NCI-H2107 treated with DMSO at 0.1 percent for 48 hours (cell line): ENCODE data around the gene EDEM2.
"Not testable (repeated sequence)": the region's sequence is repeated elsewhere in the genome, so short reads cannot be mapped to it uniquely, and the experiment has no call there.

ENCODE experiments used
- DNase-seq: peaks from one replicate; lab custom pipeline; 2025; ENCODE audit not compliant: unreplicated experiment; lab: John Stamatoyannopoulos, UW

Gene EDEM2

DNA sequence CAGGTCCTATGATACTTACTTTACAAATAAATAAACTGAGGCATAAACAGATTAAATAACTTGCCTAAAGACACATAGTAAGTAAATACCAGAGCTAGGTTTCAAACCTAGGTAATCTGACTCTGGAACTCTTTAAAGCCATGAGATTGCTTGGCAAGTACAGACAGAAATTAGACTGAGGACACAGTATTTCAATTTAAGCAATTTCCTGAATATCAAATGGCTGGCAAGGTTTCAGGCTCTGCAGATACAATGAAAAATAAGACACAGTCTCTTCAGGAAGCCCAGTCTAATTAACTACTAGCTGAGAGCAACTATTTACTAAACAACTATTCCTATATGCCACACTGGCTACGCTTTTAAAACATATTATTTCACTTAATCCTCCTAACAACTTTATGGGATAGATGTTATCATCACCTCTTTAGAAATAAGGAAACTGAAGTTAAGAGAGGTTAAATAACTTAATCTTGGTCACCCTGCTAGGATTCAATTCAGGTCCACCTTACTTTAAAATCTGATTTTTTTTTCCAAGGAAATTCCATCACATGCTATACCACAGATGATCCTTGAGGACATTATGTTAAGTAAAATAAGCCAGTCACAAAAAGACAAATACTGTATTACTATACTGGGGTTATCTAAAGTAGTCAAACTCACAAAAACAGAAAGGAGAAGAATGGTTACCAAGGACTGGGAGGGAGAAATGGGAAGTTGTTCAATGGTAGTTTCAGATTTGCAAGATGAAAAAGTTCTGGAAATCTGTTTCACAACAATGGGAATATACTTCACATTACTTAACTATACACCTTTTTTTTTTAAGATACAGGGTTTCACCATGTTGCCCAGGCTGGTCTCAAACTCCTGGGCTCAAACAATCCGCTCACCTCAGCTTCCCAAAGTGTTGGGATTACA, 58.6 kb downstream of the EDEM2 start:
- DNase-seq: no peak

DNA sequence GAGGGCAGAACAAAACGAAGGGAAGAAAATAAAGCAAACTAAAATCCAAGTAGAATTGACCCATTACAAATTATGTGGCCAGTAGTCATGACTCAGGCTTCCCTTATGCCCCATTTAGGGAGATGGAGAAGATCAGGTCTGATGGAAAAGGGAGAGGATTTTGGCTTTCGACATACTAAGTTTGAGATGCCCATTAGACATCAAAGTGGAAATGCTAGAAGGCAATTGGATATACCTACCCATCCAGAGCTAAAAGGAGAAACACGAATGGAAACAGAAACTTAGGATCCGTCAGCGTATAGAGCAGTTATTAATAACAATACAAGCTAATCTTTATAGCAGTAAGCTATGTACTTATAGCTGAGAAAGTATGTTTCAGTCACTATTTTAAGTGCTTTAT, 59.3 kb downstream of the EDEM2 start:
- DNase-seq: no peak

DNA sequence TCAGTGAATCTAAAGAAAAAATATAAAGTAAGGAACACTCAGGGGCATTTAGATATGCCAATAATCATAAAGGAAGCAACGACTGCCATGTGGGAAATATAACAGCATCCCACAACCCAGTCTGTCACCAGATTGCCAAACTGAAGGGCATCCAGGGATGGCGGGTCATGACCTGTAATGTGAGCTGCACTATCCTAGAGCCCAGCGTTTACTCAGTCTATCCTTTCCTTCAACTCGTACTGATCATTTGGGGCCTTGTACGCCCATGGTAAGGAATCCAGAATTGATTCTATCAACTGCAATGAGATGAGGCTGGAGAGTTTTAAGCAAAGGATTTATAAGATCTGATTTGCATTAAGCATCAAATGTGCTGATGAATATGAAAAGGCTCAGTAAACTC, 59.8 kb downstream of the EDEM2 start:
- no peak for DNase-seq

DNA sequence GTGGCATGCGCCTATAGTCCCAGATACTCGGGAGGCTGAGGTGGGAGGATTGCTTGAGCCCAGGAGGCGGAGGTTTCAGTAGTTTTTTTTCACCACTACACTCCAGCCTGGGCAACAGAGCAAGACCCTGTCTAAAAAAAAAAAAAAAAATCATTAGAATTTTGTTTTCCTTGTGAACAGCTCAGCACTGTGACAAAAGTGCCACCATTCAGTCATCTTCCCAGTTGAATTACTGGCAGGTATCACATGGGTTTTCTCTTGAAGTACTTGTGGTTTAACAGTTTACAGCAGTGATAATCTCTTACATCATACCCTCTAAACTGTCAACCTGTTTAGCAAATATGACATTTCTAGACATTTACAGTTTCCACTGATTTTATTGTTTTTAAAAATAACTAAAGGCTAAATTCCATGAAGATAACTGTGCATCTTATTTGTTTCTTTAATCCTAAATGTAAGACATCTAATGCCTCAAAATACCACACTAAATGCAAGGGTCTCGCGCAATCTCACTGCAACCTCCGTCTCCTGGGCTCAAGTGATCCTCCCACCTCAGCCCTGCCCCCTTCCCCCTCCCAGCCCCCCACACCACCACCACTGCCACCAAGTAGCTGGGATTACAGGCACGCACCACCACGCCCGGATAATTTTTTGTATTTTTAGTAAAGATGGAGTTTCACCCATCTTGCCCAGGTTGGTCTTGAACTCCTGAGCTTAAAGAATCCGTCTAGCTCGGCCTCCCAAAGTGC, 61.5 kb downstream of the EDEM2 start:
- no peak for DNase-seq

DNA sequence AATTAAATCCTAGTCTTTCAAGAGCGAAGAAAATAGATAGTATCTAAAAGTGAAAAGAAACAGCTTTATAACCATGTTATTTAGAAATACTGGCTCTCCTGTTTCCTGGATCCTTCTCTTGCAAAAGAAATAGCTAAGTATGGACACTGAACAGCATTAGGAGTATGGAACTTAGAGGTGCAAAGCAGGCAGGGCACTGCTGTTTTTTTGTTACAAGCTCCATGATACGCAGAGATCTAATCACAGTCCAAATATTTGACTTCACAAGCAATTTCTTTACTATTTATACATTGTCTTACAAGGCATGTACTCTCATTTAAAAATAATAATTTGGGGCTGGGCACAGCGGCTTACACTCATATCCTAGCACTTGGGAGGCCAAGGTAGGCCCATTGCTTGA, 62.1 kb downstream of the EDEM2 start:
- no peak for DNase-seq

DNA sequence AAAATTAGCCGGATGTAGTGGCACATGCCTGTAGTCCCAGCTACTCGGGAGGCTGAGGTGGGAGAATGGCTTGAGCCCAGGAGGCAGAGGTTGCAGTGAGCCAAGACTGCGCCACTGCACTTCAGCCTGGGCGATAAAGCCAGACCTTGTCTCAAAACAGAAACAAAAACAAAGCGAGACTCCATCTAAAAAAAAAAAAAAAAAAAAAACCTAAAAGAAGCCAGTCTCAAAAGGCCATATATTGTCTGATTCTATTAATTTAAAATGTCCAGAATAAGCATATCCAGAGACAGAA, 66.8 kb downstream of the EDEM2 start:
- DNase-seq: not testable (repeated sequence)

DNA sequence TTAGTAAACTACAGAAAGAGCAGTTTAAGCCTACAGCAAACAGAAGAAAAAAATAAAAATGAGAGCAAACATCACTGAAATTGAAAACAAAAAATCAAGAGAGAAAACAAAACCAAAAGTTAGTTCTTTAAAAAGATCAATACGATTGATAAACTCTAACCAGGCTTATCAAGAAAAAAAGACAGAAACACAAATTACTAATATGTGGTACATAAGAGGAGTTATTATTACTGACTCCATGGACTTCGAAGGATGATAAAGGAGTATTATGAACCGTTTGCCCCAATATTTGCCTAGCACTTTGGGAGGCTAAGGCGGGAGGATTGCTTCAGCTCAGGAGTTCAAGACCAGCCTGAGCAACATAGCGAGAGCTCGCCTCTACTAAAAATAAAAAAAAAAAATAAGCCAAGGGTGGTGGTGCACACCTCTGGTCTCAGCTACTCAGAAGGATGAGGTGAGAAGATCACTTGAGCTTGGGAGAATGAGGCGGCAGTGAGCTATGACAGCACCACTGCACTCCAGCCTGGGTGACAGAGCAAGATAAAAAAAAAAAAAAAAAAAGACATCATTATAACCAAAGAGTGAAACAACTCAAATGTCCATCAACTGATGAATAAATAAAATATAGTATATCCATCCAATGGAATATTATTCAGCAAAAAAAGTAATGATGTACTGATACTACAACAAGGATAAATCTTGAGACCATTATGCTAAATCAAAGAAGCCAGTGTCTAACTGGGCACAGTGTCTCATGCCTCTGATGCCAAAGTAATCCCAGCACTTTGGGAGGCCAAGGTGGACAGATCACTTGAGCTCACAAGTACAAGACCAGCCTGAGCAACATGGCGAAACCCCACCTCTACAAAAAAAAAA, 67.4 kb downstream of the EDEM2 start:
- no peak for DNase-seq

DNA sequence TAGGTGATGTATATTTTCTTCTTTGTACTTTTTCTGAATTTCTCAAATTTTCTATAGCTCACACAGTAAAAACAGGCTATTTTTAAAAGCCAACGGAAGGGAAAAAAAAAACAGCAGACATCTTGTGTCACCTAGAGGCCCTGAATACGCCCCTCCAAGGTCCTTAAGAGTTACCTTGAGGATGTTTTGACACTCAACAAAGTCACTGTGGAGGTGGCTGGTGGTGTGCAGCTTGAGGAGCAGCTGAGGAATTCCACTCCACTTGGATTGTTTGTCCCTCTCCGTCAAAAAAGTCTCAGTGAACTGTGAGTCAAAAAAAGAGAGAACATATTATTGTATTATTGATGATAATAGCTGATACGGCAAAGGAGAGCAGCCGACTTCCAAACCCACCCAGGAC, 69.3 kb downstream of the EDEM2 start:
- no peak for DNase-seq

DNA sequence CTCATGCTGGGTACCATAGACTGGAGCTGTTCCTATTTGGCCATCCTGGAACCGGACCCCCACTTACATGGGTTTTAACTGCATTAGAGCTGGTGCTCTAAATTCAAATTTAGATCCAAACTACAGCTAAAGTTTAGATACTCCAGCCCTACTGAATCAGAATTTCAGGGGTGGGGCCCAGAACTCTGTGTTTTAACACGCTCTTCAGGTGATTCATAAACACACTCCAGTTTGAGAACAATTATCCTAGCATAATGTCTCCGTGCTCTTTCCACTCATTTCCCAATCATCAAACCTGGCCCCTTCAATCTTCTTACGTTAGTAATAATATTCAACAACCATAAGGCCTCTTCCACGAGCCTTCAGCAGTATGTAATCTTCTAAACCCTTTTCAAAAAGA, 69.8 kb downstream of the EDEM2 start:
- DNase-seq: no peak

DNA sequence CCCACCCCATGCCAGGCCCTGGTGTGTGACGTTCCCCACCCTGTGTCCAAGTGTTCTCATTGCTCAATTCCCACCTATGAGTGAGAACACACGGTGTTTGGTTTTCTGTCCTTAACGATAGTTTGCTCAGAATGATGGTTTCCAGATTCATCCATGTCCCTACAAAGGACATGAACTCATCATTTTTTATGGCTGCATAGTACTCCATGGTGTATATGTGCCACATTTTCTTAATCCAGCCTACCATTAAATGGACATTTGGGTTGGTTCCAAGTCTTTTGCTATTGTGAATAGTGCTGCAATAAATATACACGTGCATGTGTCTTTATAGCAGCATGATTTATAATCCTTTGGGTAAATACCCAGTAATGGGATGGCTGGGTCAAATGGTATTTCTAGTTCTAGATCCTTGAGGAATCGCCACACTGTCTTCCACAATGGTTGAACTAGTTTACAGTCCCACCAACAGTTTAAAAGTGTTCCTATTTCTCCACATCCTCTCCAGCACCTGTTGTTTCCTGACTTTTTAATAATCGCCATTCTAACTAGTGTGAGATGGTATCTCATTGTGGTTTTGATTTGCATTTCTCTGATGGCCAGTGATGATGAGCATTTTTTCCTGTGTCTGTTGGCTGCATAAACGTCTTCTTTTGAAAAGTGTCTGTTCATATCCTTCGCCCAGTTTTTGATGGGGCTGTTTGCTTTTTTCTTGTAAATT, 75.5 kb downstream of the EDEM2 start:
- DNase-seq: not testable (repeated sequence)

DNA sequence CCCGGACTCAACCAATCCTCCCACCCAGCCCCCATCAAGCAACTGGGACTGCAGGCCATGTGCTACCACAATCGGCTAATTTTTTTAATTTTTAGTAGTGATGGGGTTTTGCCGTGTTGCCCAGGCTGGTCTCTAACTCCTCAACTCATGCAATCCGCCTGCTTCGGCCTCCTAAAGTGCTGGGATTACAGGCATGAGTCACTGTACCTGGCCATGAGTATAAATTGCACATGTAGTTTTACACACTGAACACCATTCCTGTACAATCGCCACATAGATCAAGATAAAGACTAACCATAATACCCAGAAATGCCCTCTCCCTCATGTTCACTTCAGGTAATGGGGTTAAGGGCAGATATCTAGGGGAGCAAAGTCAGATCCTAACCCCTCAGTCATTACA, 80.9 kb downstream of the EDEM2 start:
- DNase-seq: no peak
